Measurements from ENCODE around the gene ING3. TPM values are rescaled to one million over a fixed set of nuclear protein-coding genes. Genes with fewer than 3 reads are reported as not detected.

The ING3 gene
- polyA plus RNA-seq, 1 of the 3 experiments (the other 2 are of a cell fraction), result 8.3 TPM

DNA sequence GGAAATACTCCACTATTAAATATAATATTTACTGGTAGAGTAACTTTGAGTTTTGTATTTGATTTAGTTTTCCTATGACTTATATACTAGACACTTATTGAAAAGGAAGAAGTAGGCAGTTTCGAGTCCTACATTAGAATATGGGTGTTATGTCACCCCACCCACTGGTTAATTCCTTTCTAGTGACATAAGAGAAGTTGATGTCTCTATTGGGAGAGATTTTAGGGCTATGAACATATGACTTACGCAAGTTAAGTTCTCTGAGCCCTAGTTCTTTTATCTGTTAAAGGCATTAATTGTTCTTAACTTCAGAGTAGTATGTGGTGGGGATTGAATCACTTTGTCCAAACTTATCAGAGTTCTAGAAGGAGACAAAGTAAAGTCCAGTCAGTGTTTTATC, 68.4 kb downstream of the ING3 start:
- 83% methylated on average over 2 of the region's 2 CpGs for WGBS (ENCODE audit: low lambda C conversion rate)
- Histone ChIP-seq H3K4me3 (ENCODE audit: low read depth in 2 of 2, low read length in 1 of 2) (no peak overlapping the region), H3K36me3 (replicated peaks in 1 of 2; ENCODE audit: control insufficient read depth in 1 of 2, insufficient read depth in 2 of 2, low read length in 1 of 2) (no peaks in the 10 kb centered on the region), H2AFZ (ENCODE audit: low read depth) (no peak overlapping the region), H3K9me3 (no peaks in the 10 kb centered on the region), H3K79me2 (ENCODE audit: insufficient read depth) (no peaks in the 10 kb centered on the region), H3K4me2 (no peak overlapping the region), H3K9me2 (no peaks in the 10 kb centered on the region), H3K9ac (no peak overlapping the region), H3K4me1 (ENCODE audit: control insufficient read depth in 1 of 2, insufficient read depth in 2 of 2, low read depth in 1 of 2, low read length in 1 of 2) (peaks cover 8 to 15% of the 10 kb centered on the region in 2 experiments; a peak in 3 of 4 replicates), H4K20me1 (ENCODE audit: insufficient read depth) (no peaks in the 10 kb centered on the region), H3K27me3 (ENCODE audit: insufficient read depth) (no peaks in the 10 kb centered on the region), H3F3A (replicated peaks; ENCODE audit: insufficient read depth) (peaks cover 20% of the 10 kb centered on the region), H3K27ac (ENCODE audit: low read depth in 2 of 2, low read length in 1 of 2) (no peak overlapping the region)
- no peak for DNase-seq
- POLR2A ChIA-PET, result no interaction called here
- no peak for TF ChIP-seq NRF1 (IDR thresholded peaks at IDR 0.05; ENCODE audit: low read depth, low read length)
- no peak for TF ChIP-seq RFX5 (IDR thresholded peaks at IDR 0.05; ENCODE audit: low read length)
- TF ChIP-seq, protein P1, sequence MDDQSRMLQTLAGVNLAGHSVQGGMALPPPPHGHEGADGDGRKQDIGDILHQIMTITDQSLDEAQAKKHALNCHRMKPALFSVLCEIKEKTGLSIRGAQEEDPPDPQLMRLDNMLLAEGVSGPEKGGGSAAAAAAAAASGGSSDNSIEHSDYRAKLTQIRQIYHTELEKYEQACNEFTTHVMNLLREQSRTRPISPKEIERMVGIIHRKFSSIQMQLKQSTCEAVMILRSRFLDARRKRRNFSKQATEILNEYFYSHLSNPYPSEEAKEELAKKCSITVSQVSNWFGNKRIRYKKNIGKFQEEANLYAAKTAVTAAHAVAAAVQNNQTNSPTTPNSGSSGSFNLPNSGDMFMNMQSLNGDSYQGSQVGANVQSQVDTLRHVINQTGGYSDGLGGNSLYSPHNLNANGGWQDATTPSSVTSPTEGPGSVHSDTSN (IDR thresholded peaks at IDR 0.05), result no peak
- TF ChIP-seq MEF2A (IDR thresholded peaks at IDR 0.05; ENCODE audit: borderline replicate concordance, low read depth), result no peak
- TF ChIP-seq, protein P2, sequence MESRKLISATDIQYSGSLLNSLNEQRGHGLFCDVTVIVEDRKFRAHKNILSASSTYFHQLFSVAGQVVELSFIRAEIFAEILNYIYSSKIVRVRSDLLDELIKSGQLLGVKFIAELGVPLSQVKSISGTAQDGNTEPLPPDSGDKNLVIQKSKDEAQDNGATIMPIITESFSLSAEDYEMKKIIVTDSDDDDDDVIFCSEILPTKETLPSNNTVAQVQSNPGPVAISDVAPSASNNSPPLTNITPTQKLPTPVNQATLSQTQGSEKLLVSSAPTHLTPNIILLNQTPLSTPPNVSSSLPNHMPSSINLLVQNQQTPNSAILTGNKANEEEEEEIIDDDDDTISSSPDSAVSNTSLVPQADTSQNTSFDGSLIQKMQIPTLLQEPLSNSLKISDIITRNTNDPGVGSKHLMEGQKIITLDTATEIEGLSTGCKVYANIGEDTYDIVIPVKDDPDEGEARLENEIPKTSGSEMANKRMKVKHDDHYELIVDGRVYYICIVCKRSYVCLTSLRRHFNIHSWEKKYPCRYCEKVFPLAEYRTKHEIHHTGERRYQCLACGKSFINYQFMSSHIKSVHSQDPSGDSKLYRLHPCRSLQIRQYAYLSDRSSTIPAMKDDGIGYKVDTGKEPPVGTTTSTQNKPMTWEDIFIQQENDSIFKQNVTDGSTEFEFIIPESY (IDR thresholded peaks at IDR 0.05; ENCODE audit: borderline replicate concordance, low read depth), result no peak
- no peak for TF ChIP-seq POLR2AphosphoS5 (IDR thresholded peaks at IDR 0.05; ENCODE audit: low read depth, low read length)
- TF ChIP-seq RCOR1 (IDR thresholded peaks at IDR 0.05; ENCODE audit: low read length), result no peak
- TF ChIP-seq GATA2 (CRISPR knock-in tag; IDR thresholded peaks at IDR 0.05), result no peak
- no peak for TF ChIP-seq TEAD4 (IDR thresholded peaks at IDR 0.05; ENCODE audit: borderline replicate concordance, insufficient read depth)
- TF ChIP-seq, protein P3, sequence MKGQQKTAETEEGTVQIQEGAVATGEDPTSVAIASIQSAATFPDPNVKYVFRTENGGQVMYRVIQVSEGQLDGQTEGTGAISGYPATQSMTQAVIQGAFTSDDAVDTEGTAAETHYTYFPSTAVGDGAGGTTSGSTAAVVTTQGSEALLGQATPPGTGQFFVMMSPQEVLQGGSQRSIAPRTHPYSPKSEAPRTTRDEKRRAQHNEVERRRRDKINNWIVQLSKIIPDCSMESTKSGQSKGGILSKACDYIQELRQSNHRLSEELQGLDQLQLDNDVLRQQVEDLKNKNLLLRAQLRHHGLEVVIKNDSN (IDR thresholded peaks at IDR 0.05; ENCODE audit: borderline replicate concordance, low read depth), result no peak
- TF ChIP-seq, protein P4, sequence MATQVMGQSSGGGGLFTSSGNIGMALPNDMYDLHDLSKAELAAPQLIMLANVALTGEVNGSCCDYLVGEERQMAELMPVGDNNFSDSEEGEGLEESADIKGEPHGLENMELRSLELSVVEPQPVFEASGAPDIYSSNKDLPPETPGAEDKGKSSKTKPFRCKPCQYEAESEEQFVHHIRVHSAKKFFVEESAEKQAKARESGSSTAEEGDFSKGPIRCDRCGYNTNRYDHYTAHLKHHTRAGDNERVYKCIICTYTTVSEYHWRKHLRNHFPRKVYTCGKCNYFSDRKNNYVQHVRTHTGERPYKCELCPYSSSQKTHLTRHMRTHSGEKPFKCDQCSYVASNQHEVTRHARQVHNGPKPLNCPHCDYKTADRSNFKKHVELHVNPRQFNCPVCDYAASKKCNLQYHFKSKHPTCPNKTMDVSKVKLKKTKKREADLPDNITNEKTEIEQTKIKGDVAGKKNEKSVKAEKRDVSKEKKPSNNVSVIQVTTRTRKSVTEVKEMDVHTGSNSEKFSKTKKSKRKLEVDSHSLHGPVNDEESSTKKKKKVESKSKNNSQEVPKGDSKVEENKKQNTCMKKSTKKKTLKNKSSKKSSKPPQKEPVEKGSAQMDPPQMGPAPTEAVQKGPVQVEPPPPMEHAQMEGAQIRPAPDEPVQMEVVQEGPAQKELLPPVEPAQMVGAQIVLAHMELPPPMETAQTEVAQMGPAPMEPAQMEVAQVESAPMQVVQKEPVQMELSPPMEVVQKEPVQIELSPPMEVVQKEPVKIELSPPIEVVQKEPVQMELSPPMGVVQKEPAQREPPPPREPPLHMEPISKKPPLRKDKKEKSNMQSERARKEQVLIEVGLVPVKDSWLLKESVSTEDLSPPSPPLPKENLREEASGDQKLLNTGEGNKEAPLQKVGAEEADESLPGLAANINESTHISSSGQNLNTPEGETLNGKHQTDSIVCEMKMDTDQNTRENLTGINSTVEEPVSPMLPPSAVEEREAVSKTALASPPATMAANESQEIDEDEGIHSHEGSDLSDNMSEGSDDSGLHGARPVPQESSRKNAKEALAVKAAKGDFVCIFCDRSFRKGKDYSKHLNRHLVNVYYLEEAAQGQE (IDR thresholded peaks at IDR 0.05; ENCODE audit: low read depth, low read length), result no peak
- TF ChIP-seq, protein P5, sequence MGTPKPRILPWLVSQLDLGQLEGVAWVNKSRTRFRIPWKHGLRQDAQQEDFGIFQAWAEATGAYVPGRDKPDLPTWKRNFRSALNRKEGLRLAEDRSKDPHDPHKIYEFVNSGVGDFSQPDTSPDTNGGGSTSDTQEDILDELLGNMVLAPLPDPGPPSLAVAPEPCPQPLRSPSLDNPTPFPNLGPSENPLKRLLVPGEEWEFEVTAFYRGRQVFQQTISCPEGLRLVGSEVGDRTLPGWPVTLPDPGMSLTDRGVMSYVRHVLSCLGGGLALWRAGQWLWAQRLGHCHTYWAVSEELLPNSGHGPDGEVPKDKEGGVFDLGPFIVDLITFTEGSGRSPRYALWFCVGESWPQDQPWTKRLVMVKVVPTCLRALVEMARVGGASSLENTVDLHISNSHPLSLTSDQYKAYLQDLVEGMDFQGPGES (IDR thresholded peaks at IDR 0.05; ENCODE audit: low read depth, low read length), result no peak
- CTCF ChIA-PET, result no interaction called here

Measured in SK-N-SH (cell line).